H1 (cell line): ENCODE data around the gene IL20RB. TPM values are rescaled to one million over a fixed set of nuclear protein-coding genes. Genes with fewer than 3 reads are reported as not detected.

Experiments
- CTCF ChIA-PET: fragments of 300-600 bp; sonication (Branson Sonifier 250); formaldehyde crosslinking; loops from one replicate; lab custom pipeline; 2021; ENCODE audit not compliant: partially characterized antibody; lab: Charles Lee
- POLR2A ChIA-PET: fragments of 300-600 bp; sonication (Branson Sonifier 250); formaldehyde crosslinking; loops from one replicate; lab custom pipeline; 2021; ENCODE audit warnings: inconsistent platforms; ENCODE audit not compliant: partially characterized antibody; lab: Charles Lee
- DNase-seq, 2 experiments: peaks; one replicate each; pipeline versions ENCODE4 v3.0.0 to v3.0.0-alpha.2; 2010 to 2022; ENCODE audit warnings: low spot score in 2 of 2, low read depth in 1 of 2, mixed read lengths in 1 of 2
- FAIRE-seq: peaks from 2 replicates; lab custom pipeline; 2011; peaks lifted over from hg19 to GRCh38; lab: Jason Lieb, UNC
- H2AFZ ChIP-seq: 2 replicates; pipeline ENCODE4 v1.8.1; 2012; ENCODE audit warnings: low read length, inconsistent platforms
- H2AK5ac ChIP-seq: 2 replicates; pipeline ENCODE4 v1.6.1; 2013; ENCODE audit warnings: low read depth, low read length
- H2BK120ac ChIP-seq: replicated peaks from 2 replicates; pipeline ENCODE3; 2013; ENCODE audit warnings: low read depth, low read length, inconsistent platforms
- H2BK12ac ChIP-seq: 2 replicates; pipeline ENCODE4 v1.6.1; 2013; ENCODE audit warnings: low read depth, low read length
- H2BK15ac ChIP-seq: 2 replicates; pipeline ENCODE4 v1.6.1; 2013; ENCODE audit warnings: low read length
- H2BK20ac ChIP-seq: 2 replicates; pipeline ENCODE4 v1.6.1; 2013; ENCODE audit warnings: low read length
- H2BK5ac ChIP-seq: 2 replicates; pipeline ENCODE4 v1.6.1; 2013; ENCODE audit warnings: low read depth, low read length
- H3K14ac ChIP-seq: 2 replicates; pipeline ENCODE4 v1.6.1; 2013; ENCODE audit warnings: inconsistent platforms; ENCODE audit not compliant: insufficient read length
- H3K18ac ChIP-seq: 2 replicates; pipeline ENCODE4 v1.6.1; 2013; ENCODE audit warnings: low read length; ENCODE audit errors: extremely low read depth
- H3K23ac ChIP-seq: 2 replicates; pipeline ENCODE4 v1.6.1; 2013; ENCODE audit warnings: inconsistent platforms; ENCODE audit not compliant: insufficient read length
- H3K23me2 ChIP-seq: 2 replicates; pipeline ENCODE4 v1.6.1; 2013; ENCODE audit warnings: low read depth, low read length
- H3K27ac ChIP-seq: 2 replicates; pipeline ENCODE4 v1.6.1; 2011; ENCODE audit warnings: low read depth, low read length, inconsistent platforms
- H3K27me3 ChIP-seq, 4 experiments: replicated peaks in 1 of 4; 1 replicate in 1 of 4; 2 replicates in 3 of 4; pipeline versions ENCODE4 v1.6.1 to v1.8.1; 2011 to 2013; ENCODE audit warnings: low read length in 3 of 4, mild to moderate bottlenecking in 3 of 4, inconsistent platforms in 2 of 4, mixed read lengths in 2 of 4, moderate library complexity in 1 of 4; ENCODE audit not compliant: control insufficient read depth in 3 of 4, insufficient read depth in 3 of 4; ENCODE audit errors: extremely low read depth in 1 of 4
- H3K36me3 ChIP-seq, 4 experiments: 2 replicates each; pipeline versions ENCODE4 v1.6.1 to v1.8.1; 2011 to 2013; ENCODE audit warnings: mild to moderate bottlenecking in 4 of 4, low read length in 3 of 4, moderate library complexity in 2 of 4, control low read depth in 1 of 4, inconsistent platforms in 1 of 4; ENCODE audit not compliant: insufficient read depth in 4 of 4, control insufficient read depth in 2 of 4
- H3K4ac ChIP-seq: replicated peaks from 2 replicates; pipeline ENCODE3; 2013; ENCODE audit warnings: low read length, low read depth, mixed read lengths, inconsistent platforms; ENCODE audit not compliant: insufficient read length
- H3K4me1 ChIP-seq, 4 experiments: replicated peaks in 1 of 4; 1 replicate in 1 of 4; 2 replicates in 3 of 4; pipeline versions ENCODE4 v1.6.1 to v1.8.1; 2011 to 2013; ENCODE audit warnings: low read length in 3 of 4, inconsistent platforms in 2 of 4, mixed read lengths in 1 of 4; ENCODE audit not compliant: insufficient read depth in 4 of 4, control insufficient read depth in 3 of 4
- H3K4me2 ChIP-seq, 2 experiments: 2 replicates each; pipeline versions ENCODE4 v1.6.1 to v1.8.1; 2011 to 2013; ENCODE audit warnings: low read depth in 2 of 2, low read length in 2 of 2, control low read depth in 1 of 2, inconsistent platforms in 1 of 2, mild to moderate bottlenecking in 1 of 2; ENCODE audit not compliant: insufficient read depth in 1 of 2
- H3K4me3 ChIP-seq, 4 experiments: fragments of 200-600, 300-600 bp in 1 of 4; sonication (generic), shearing (Covaris generic), sonication (Bioruptor Twin) in 1 of 4; 2 replicates each; pipeline versions ENCODE4 v1.5.1 to v1.8.1; 2011 to 2016; ENCODE audit warnings: low read length in 4 of 4, low read depth in 3 of 4, control low read depth in 2 of 4, inconsistent platforms in 2 of 4, mild to moderate bottlenecking in 2 of 4, mixed read lengths in 1 of 4, moderate library complexity in 1 of 4; ENCODE audit not compliant: insufficient read depth in 2 of 4; ENCODE audit errors: extremely low read depth in 1 of 4
- H3K56ac ChIP-seq: replicated peaks from 2 replicates; pipeline ENCODE3; 2013; ENCODE audit warnings: low read depth, mild to moderate bottlenecking, mixed read lengths, low read length, inconsistent platforms; ENCODE audit not compliant: insufficient read length
- H3K79me1 ChIP-seq: 2 replicates; pipeline ENCODE4 v1.6.1; 2013; ENCODE audit warnings: low read depth, low read length, control low read depth
- H3K79me2 ChIP-seq, 2 experiments: 2 replicates each; pipeline versions ENCODE4 v1.6.1 to v1.8.1; 2012 to 2013; ENCODE audit warnings: low read length in 2 of 2, mild to moderate bottlenecking in 2 of 2, inconsistent platforms in 1 of 2; ENCODE audit not compliant: insufficient read depth in 2 of 2, control insufficient read depth in 1 of 2
- H3K9ac ChIP-seq, 4 experiments: replicated peaks in 1 of 4; 1 replicate in 1 of 4; 2 replicates in 3 of 4; pipeline versions ENCODE4 v1.6.1 to v1.8.1; 2011 to 2013; ENCODE audit warnings: low read depth in 3 of 4, low read length in 3 of 4, control low read depth in 2 of 4, mild to moderate bottlenecking in 2 of 4, moderate library complexity in 2 of 4, inconsistent platforms in 1 of 4; ENCODE audit errors: extremely low read depth in 1 of 4
- H3K9me3 ChIP-seq, 2 experiments: 2 replicates each; pipeline versions ENCODE4 v1.6.1 to v1.8.1; 2012 to 2013; ENCODE audit warnings: mild to moderate bottlenecking in 2 of 2, moderate library complexity in 2 of 2, control low read depth in 1 of 2, inconsistent platforms in 1 of 2, low read depth in 1 of 2, low read length in 1 of 2, mixed read lengths in 1 of 2; ENCODE audit not compliant: insufficient read depth in 2 of 2
- H4K20me1 ChIP-seq, 2 experiments: replicated peaks in 1 of 2; 2 replicates each; pipeline versions ENCODE3 to v1.8.1; 2011 to 2013; ENCODE audit warnings: inconsistent platforms in 2 of 2, low read length in 2 of 2, mild to moderate bottlenecking in 1 of 2; ENCODE audit not compliant: insufficient read depth in 2 of 2, control insufficient read depth in 1 of 2
- H4K5ac ChIP-seq: 2 replicates; pipeline ENCODE4 v1.6.1; 2013; ENCODE audit warnings: low read length, low read depth, mixed read lengths, inconsistent platforms; ENCODE audit not compliant: insufficient read length
- H4K8ac ChIP-seq: 2 replicates; pipeline ENCODE4 v1.8.0; 2013; ENCODE audit warnings: mild to moderate bottlenecking, moderate library complexity, low read length, inconsistent platforms; ENCODE audit not compliant: insufficient read depth; ENCODE audit errors: extremely low read depth
- H4K91ac ChIP-seq: replicated peaks from 2 replicates; pipeline ENCODE3; 2013; ENCODE audit warnings: low read length, mixed read lengths, inconsistent platforms; ENCODE audit not compliant: insufficient read length
- KDM4A ChIP-seq: IDR thresholded peaks from one replicate; pipeline ENCODE4 v1.7.1; 2012; ENCODE audit warnings: low read depth, mild to moderate bottlenecking, moderate library complexity, low read length, inconsistent platforms; ENCODE audit not compliant: severe bottlenecking
- POLR2AphosphoS5 ChIP-seq: IDR thresholded peaks from 2 replicates; pipeline ENCODE4 v1.6.1; 2011; ENCODE audit warnings: low read depth, low read length
- SP1 ChIP-seq: IDR thresholded peaks from 2 replicates; pipeline ENCODE4 v1.6.1; 2011; ENCODE audit warnings: low read depth, low read length
- WGBS, 2 experiments: shearing (Covaris generic) in 1 of 2; methylation state at CpG; one replicate each; pipeline versions ENCODE4 v1.1.6 to v1.1.7; 2013 to 2015; ENCODE audit warnings: low lambda C conversion rate in 2 of 2, mixed read lengths in 2 of 2, inconsistent platforms in 1 of 2, low coverage in 1 of 2, missing lambda C conversion rate in 1 of 2; ENCODE audit not compliant: insufficient replicate concordance in 2 of 2, insufficient coverage in 1 of 2, insufficient read length in 1 of 2; ENCODE audit errors: extremely low coverage in 1 of 2, missing lambda C conversion rate in 1 of 2; 5-methylcytosine and 5-hydroxymethylcytosine counted together
- polyA plus RNA-seq, 7 experiments: library from polyadenylated mRNA; depleted of rRNA in 3 of 7; stranded (reverse) in 5 of 7; unstranded in 2 of 7; fragments of >200 nt in 5 of 7; fragments of 200-250 nt in 2 of 7; gene quantifications; 1 replicate in 5 of 7; 2 replicates in 1 of 7; 4 replicates in 1 of 7; pipeline versions ENCODE4 v1.2.1 to v1.2.3, GENCODE V29; 2011 to 2013; ENCODE audit warnings: missing spikeins in 2 of 7, mixed read lengths in 2 of 7
- total RNA-seq: library from RNA; stranded (reverse); fragmentation: NEBNext Ultra II Directional; extraction: Animal tissue kit (Norgen Biotek cat#: 25700); gene quantifications from 2 replicates; pipeline ENCODE4 v1.2.1, GENCODE V29; 2021

Gene IL20RB
- total and polyA plus RNA-seq, 2 of the 8 experiments (the other 6 are each of a cell fraction or from before 2014, with no cell fraction given) = 1.6 to 1.8 TPM

DNA sequence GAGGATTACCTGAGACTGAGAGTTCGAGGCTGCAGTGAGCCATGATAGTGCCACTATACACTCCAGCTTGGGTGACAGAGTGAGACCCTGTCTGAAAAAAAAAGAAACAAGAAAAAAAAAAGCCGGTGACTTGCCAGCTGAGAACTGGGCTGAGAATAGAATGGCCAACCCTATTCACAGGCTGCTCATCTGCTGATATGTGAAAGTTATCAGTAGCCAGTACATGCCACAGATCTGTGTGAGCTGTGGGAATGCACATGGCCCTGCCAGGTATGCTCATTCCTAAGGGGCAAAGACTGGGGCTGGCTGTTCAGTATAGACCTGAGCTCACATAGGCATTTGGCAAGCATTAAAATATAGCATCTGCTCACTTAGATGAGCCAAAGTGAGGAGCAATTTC lies 30.9 kb downstream of the IL20RB start:
- DNase-seq = no peak
- Histone ChIP-seq H2BK15ac (no peak overlapping the region), H3K23me2 (peaks cover 2% of the 10 kb centered on the region; the same call in 1 of the 2 replicates), H3K4me1 (no peaks in the 10 kb centered on the region), H4K5ac (no peak overlapping the region), H3K56ac (no peak overlapping the region), H2BK120ac (no peak overlapping the region), H3K14ac (no peak overlapping the region), H3K36me3 (0 out of 8 replicates have a peak, but pooled peaks cover 0 to 2% (median 0%) of the 10 kb centered on the region in 4 experiments), H3K27me3 (no peaks in the 10 kb centered on the region), H2BK12ac (no peak overlapping the region), H3K9ac (no peak overlapping the region), H3K9me3 (peaks cover 5 to 12% of the 10 kb centered on the region in 2 experiments; a peak in 3 of 4 replicates), H3K79me1 (no peaks in the 10 kb centered on the region), H3K4me3 (no peak overlapping the region), H2BK5ac (no peak overlapping the region), H3K4ac (no peak overlapping the region), H3K27ac (no peak overlapping the region), H3K4me2 (no peak overlapping the region), H4K91ac (no peak overlapping the region), H2BK20ac (no peak overlapping the region), H2AFZ (no peak overlapping the region), H4K8ac (no peak overlapping the region), H3K23ac (no peak overlapping the region), H4K20me1 (no peaks in the 10 kb centered on the region), H3K18ac (no peak overlapping the region), H3K79me2 (no peaks in the 10 kb centered on the region), H2AK5ac (no peak overlapping the region)
- POLR2A ChIA-PET = no interaction called here
- CTCF ChIA-PET = no interaction called here
- no peak for TF ChIP-seq KDM4A
- no peak for TF ChIP-seq POLR2AphosphoS5
- no peak for TF ChIP-seq SP1
- FAIRE-seq = no peak
- WGBS, 2 experiments = 86% methylated on average over 2 of the region's 2 CpGs; no CpG with 5 or more reads in 1 of the 2 experiments
